Adrenal gland (tissue), 5 donors: ENCODE results near the gene UBE3D.

Experiments used
- POLR2A ChIP-seq, 2 donors: fragments of 450-650 bp; IDR thresholded peaks; one replicate each; pipeline ENCODE4 v1.6.1; 2017; ENCODE audit warnings: antibody characterized with exemption in 2 of 2, mild to moderate bottlenecking in 2 of 2, moderate library complexity in 1 of 2
- TF ChIP-seq, protein P1 (sequence below), 6 experiments: fragments of 450-650 bp in 4 of 6; fragments of 200-600 bp in 2 of 6; sonication (generic) in 1 of 6; IDR thresholded peaks; 1 replicate in 5 of 6; 2 replicates in 1 of 6; pipeline versions ENCODE4 v1.5.1 to v1.8.0; 2016 to 2021; ENCODE audit warnings: antibody characterized with exemption in 6 of 6, mild to moderate bottlenecking in 2 of 6, moderate library complexity in 1 of 6
- donor health status: DM: no; HTN: no; CAD: no.

DNA sequence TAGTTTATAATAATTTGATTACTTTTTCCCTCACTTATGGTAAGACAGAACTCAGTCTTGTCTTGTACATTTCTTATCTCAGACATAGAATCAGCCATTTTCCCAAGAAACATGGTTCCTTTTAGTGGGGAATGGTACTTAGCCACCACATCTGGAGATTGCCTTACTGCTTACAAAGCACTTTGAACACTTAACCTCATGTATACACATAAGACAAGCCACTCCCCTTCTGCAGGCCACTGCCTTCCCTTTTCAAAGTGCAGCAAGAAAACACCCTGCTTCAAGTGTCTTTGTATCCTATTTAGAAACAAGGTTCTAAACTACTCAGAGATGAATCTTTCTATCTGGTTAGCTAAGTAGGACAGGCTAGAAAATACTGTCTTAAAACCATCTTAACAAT lies 159.2 kb downstream of the UBE3D start:
- TF ChIP-seq, protein P1, sequence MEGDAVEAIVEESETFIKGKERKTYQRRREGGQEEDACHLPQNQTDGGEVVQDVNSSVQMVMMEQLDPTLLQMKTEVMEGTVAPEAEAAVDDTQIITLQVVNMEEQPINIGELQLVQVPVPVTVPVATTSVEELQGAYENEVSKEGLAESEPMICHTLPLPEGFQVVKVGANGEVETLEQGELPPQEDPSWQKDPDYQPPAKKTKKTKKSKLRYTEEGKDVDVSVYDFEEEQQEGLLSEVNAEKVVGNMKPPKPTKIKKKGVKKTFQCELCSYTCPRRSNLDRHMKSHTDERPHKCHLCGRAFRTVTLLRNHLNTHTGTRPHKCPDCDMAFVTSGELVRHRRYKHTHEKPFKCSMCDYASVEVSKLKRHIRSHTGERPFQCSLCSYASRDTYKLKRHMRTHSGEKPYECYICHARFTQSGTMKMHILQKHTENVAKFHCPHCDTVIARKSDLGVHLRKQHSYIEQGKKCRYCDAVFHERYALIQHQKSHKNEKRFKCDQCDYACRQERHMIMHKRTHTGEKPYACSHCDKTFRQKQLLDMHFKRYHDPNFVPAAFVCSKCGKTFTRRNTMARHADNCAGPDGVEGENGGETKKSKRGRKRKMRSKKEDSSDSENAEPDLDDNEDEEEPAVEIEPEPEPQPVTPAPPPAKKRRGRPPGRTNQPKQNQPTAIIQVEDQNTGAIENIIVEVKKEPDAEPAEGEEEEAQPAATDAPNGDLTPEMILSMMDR (IDR thresholded peaks at IDR 0.05): no peak
- TF ChIP-seq POLR2A (IDR thresholded peaks at IDR 0.05): no peak
